GM19324 (cell line): ENCODE measurements around the gene ECEL1.
"Not testable (repeated sequence)": the region's sequence is repeated elsewhere in the genome, so short reads cannot be mapped to it uniquely, and the experiment has no call there.

Experiments used
- ATAC-seq: cut with Tn5 transposase; IDR thresholded peaks from one replicate; pipeline ENCODE4 v1.9.1; 2021; ENCODE audit warnings: mild to moderate bottlenecking, moderate library complexity; ENCODE audit not compliant: unreplicated experiment, low FRiP score

ECEL1 gene, protein sequence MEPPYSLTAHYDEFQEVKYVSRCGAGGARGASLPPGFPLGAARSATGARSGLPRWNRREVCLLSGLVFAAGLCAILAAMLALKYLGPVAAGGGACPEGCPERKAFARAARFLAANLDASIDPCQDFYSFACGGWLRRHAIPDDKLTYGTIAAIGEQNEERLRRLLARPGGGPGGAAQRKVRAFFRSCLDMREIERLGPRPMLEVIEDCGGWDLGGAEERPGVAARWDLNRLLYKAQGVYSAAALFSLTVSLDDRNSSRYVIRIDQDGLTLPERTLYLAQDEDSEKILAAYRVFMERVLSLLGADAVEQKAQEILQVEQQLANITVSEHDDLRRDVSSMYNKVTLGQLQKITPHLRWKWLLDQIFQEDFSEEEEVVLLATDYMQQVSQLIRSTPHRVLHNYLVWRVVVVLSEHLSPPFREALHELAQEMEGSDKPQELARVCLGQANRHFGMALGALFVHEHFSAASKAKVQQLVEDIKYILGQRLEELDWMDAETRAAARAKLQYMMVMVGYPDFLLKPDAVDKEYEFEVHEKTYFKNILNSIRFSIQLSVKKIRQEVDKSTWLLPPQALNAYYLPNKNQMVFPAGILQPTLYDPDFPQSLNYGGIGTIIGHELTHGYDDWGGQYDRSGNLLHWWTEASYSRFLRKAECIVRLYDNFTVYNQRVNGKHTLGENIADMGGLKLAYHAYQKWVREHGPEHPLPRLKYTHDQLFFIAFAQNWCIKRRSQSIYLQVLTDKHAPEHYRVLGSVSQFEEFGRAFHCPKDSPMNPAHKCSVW

GRCh38 chr2:232487385-232488096, at the start of gene ECEL1:
TSS of gene ECEL1 (minus strand) at chr2:232487834. CDS start at chr2:232486653, 1,181 bp downstream.
- ATAC-seq = no peak

DNA sequence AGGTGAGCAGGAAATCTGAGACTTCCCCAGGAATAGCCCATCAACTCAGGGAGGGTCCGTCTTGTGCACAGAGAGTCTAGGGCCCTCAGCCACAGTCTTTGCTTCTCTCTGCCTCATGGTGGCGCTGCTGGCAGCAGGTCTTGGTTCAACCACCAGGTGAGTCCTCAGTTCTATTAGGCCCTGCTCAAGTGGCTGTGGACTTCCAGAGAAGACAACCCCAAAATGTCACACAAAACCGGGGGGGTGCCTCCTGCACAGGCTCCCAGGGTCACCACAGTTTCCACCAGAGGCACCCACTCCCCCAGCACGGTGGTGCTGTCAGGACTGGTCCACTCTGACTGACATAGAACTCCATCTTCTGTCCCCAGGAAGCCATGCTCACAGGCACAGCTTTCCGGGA, 49.4 kb upstream of the ECEL1 start:
- ATAC-seq = no peak

DNA sequence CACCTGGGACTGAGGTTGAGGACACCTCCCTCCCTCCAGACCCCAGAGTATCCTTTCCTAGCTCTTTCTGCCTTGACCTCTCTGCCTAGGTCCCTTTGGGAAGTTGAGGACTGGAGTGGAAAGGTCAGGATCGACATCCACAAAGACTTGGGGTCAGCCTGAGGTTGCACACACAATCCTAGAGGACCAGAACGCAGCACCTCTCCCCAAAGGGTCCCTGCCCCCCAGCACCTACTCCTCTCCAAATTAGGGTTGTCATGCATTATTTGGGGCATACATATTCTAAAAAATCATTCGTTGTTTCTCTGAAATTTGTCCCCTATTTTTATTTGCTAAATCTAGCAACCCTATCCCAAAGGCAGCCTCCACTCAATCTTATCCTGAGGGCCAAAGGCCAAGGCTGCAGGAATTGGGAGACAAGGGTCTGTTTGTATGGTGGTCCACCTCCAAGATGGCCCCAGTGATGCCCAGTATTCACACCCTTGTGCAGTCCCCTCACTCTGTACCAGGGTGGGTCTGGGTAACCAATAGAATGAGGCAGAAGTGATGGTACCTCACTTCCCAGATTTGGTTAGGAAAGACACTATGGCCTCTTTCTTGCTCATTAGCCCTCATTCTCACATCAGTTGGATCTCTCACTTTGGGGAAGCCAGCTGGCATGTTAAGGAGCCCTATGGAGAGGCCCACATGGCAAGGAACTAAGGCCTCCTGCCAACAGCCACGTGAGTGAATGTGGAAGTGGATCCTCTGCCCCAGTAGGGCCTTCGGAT, 48.3 kb upstream of the ECEL1 start:
- no peak for ATAC-seq

DNA sequence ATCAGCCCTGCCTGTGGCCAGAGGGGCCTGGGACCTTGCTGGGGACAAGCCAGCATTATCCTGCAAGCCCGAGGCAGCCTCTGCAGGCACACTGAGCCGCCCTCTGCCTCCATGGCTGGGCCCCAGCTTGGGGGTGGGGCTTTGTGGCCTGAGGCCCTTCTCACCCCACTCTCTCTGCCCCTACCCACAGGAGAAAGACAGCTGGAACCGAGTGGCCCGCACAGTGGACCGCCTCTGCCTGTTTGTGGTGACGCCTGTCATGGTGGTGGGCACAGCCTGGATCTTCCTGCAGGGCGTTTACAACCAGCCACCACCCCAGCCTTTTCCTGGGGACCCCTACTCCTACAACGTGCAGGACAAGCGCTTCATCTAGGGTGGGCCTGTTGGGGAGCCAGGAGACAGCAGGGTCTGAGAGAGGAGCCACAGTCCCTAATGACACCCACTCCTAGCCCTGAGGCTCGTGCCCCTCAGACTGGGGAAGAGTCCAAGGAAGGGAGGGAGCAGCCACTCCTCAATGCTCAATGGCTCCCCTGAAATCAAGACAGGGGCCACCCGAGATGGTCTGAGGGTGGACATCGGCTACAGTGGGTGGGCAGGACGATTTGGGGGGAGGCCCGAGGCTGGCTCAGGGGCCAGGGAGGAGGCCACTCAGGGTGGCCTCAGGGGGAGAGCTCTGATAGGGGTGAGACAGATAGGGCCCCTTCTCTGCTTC, 47.5 kb upstream of the ECEL1 start:
- ATAC-seq = no peak

DNA sequence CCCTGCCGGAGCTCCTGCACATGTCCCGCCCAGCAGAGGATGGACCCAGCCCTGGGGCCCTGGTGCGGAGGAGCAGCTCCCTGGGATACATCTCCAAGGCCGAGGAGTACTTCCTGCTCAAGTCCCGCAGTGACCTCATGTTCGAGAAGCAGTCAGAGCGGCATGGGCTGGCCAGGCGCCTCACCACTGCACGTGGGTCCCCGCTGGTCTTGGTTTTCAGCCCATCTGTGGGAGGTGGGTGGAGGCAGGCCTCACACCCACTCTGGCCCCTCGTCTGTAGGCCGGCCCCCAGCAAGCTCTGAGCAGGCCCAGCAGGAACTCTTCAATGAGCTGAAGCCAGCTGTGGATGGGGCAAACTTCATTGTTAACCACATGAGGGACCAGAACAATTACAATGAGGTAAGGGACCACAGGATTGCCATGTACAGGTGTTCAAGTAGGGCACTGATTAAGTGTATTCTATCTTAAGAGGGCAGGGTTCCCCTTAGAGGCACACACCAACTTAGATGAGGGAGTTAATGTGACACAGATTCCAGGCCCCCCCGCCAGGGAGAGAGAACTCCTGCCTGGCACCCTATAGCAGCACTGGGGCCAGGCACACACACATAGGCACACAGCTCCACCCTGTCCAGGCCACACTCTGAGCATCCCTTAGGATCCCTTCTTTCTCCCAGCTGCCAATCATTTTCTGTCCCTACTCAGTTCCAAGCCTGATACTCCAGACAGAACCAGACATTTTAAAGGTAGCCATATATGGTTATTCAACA, 46.5 kb upstream of the ECEL1 start:
- ATAC-seq = no peak

- not testable (repeated sequence) for ATAC-seq
These were observed 45.2 kb upstream of the ECEL1 start for GRCh38 chr2:232532821-232533220.

GRCh38 chr2:232532419-232532818, 44.8 kb upstream of the ECEL1 start:
- ATAC-seq = no peak

DNA sequence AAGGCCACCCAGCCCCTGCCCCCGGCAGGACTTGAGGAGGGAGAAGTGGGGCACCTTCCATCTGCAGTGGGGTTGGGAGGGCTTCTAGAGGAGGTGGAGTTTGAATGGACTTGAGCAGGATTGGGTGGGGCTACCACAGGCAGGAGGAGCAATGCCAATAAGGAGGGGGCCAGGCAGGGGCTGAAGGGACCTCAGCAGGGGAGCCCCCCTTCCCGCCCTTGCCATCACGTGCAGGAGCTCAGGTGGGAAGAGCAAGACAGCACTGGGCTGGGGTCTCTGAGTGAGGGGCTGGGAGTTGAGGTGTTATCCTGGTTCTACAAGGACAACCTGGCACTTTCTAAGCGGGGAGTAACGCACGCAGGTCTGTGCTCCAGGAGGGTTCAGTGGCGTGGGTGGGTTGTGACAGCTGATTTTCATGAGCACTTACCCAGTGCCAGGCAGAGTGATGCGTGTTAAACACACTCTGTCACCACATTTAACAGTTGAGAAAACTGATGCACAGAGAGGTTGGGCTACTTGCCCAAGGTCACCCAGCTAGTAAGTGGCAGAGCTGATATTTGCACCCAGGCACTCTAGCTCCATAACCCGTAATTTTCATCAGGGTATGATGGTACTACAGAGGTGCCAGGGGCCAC, 43.1 kb upstream of the ECEL1 start:
- ATAC-seq = no peak

GRCh38 chr2:232529806-232530547, 42.3 kb upstream of the ECEL1 start:
- ATAC-seq = no peak

GRCh38 chr2:232528746-232529460, 41.3 kb upstream of the ECEL1 start:
- no peak for ATAC-seq

DNA sequence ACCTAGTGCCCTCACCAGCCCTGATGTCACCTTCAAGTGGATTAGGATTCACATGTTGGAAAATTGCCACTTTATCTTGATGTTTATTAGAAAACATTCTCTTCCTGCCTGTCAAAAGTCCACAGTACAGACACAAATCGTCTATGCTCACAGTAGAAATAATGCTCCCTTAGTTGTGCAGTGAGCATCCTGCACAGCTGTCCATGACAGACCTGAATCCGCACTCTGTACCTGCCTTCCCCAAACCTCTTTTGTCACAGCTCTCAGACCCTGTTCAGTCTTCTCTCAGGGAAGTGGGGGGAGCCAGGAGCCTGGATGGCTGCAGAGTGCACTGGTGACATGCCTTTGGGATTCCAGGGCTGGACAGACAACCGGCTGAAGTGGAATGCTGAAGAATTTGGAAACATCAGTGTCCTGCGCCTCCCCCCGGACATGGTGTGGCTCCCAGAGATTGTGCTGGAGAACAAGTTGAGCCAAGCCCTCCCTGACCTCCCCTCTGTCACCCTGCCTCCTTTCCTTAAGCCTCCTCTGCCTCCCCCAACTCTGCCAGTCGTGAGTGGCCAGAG, 40.4 kb upstream of the ECEL1 start:
- no peak for ATAC-seq

- no peak for ATAC-seq
These were observed 38.8 kb upstream of the ECEL1 start for GRCh38 chr2:232526372-232526941.

- no peak for ATAC-seq
These were observed 38.2 kb upstream of the ECEL1 start, which contains the start of gene CHRND for GRCh38 chr2:232525791-232526371. TSS of gene CHRND (plus strand) at chr2:232526160. CDS start at chr2:232526216, 56 bp downstream.

DNA sequence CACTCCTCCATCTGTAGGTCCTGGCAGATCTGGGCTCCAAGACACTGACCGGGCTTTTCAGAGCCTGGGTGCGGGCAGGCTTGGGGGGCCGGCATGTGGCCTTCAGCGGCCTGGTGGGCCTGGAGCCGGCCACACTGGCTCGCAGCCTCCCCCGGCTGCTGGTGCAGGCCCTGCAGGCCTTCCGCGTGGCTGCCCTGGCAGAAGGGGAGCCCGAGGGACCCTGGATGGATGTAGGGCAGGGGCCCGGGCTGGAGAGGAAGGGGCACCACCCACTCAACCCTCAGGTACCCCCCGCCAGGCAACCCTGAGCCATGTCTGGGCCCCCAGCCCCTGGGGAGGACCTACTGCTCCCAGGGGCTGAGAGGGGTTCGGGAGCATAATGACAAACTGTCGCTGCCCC, 37.6 kb upstream of the ECEL1 start:
- no peak for ATAC-seq

GRCh38 chr2:232524771-232525170, 37.1 kb upstream of the ECEL1 start:
- ATAC-seq = no peak
